Activated naive CD8-positive, alpha-beta T cell treated with anti-CD3 and anti-CD28 coated beads for 36 hours (primary cell): Measurements from ENCODE around the gene OXNAD1. TPM values are rescaled to one million over a fixed set of nuclear protein-coding genes. Genes with fewer than 3 reads are reported as not detected.
"Not testable (repeated sequence)": the region's sequence is repeated elsewhere in the genome, so short reads cannot be mapped to it uniquely, and the experiment has no call there.

ENCODE experiments used
- DNase-seq: peaks from one replicate; pipeline ENCODE4 v3.0.0; 2021
- H3K27ac Mint-ChIP-seq: one replicate; pipeline ENCODE4 v1.8.0; 2022; ENCODE audit warnings: mild to moderate bottlenecking, moderate library complexity, mixed read lengths
- H3K27me3 Mint-ChIP-seq: one replicate; pipeline ENCODE4 v1.8.0; 2022; ENCODE audit warnings: mild to moderate bottlenecking, mixed read lengths
- H3K36me3 Mint-ChIP-seq: one replicate; pipeline ENCODE4 v1.8.0; 2021; ENCODE audit warnings: mild to moderate bottlenecking, mixed read lengths
- H3K4me1 Mint-ChIP-seq: one replicate; pipeline ENCODE4 v1.8.0; 2021; ENCODE audit warnings: mixed read lengths
- H3K4me3 Mint-ChIP-seq: one replicate; pipeline ENCODE4 v1.8.0; 2022; ENCODE audit warnings: mild to moderate bottlenecking, moderate library complexity, mixed read lengths
- H3K9me3 Mint-ChIP-seq: one replicate; pipeline ENCODE4 v1.8.0; 2022; ENCODE audit warnings: mixed read lengths
- total RNA-seq, 2 experiments: library from RNA; stranded (reverse); gene quantifications; one replicate each; pipeline ENCODE4 v1.2.3, GENCODE V29; 2021

The OXNAD1 gene
- total RNA-seq, 2 experiments from 2014 or later: 37.9 to 41.8 TPM

DNA sequence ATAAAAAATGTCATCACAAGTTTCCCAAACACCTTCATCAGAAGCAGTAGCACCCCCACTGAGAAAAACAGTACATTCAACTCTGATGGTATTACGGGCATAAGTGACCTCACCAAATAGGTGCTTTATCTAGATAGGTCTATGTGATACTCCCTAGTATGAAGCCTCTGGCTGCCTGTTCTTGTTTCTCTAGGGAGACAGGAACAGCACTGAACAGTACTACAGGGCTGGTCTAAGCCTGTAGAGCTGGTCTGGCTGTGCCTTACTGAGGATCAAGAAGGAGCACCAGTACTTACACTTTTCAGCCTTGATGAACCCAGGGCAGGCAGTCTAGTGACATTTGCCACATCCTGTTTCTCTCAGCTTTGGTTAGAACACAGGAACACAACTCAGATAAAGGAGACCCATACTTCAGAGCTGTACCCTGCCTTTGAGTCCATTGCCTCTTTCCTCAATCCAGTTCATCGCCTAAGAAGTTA is 35.9 kb downstream of the OXNAD1 start:
- Mint-ChIP-seq H3K27ac (peak overlapping the region; percentile 96), H3K4me1 (peaks cover 94% of the 10 kb centered on the region), H3K27me3 (no peaks in the 10 kb centered on the region), H3K9me3 (no peaks in the 10 kb centered on the region), H3K4me3 (peak overlapping the region; percentile 81), H3K36me3 (peaks cover 83% of the 10 kb centered on the region)
- DNase-seq: peak; percentile 43

DNA sequence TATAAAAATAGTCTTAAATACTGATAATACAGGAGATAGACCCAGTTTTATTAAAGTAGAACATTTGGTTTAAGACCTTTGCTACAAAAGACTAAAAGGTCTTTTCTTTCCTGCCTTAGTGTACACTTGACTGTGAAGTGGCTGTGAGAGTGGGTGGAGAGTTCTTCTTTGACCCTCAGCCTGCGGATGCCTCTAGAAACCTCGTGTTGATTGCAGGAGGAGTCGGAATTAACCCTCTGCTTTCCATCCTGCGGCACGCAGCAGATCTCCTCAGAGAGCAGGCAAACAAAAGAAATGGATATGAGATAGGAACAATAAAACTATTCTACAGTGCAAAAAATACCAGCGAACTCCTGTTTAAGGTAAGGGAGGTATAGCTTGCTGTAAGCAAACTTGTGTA is 36.5 kb downstream of the OXNAD1 start:
- Mint-ChIP-seq H3K9me3 (no peaks in the 10 kb centered on the region), H3K36me3 (peaks cover 82% of the 10 kb centered on the region), H3K27ac (peak overlapping the region; percentile 96), H3K27me3 (no peaks in the 10 kb centered on the region), H3K4me3 (peak overlapping the region; percentile 81), H3K4me1 (peaks cover 94% of the 10 kb centered on the region)
- no peak for DNase-seq

DNA sequence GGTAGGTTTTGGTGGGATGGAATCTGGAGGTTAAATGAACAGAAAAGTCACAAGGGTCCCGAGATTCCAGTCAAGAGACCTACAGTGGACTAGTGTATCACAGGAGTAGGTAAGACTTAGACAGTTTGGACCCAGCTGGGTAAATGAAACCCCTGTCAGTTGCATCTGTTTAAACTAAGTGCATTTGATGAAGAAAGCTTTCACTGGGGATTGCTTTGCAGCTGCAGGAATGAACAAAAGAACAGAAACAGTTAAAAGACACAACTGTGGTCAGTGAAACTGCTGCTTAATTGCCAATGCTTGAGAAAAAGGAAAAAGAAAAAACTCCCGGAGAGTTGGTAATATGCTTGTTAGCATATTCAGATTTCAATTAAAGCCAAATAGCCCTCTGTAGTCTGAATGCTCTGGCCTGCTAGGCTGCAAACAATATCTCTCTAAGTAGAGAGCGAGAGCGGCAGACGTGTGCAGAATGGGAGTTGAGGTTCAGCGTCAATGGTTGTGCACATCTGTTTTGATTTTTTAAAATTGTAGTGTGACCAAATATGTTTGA is 37.1 kb downstream of the OXNAD1 start:
- no peaks in the 10 kb centered on the region for H3K27me3 Mint-ChIP-seq
- H3K4me3 Mint-ChIP-seq: peak overlapping the region; percentile 81
- peaks cover under 1% of the 10 kb centered on the region for H3K9me3 Mint-ChIP-seq
- peaks cover 82% of the 10 kb centered on the region for H3K36me3 Mint-ChIP-seq
- DNase-seq: no peak
- peaks cover 95% of the 10 kb centered on the region for H3K4me1 Mint-ChIP-seq
- peak overlapping the region; percentile 96 for H3K27ac Mint-ChIP-seq

DNA sequence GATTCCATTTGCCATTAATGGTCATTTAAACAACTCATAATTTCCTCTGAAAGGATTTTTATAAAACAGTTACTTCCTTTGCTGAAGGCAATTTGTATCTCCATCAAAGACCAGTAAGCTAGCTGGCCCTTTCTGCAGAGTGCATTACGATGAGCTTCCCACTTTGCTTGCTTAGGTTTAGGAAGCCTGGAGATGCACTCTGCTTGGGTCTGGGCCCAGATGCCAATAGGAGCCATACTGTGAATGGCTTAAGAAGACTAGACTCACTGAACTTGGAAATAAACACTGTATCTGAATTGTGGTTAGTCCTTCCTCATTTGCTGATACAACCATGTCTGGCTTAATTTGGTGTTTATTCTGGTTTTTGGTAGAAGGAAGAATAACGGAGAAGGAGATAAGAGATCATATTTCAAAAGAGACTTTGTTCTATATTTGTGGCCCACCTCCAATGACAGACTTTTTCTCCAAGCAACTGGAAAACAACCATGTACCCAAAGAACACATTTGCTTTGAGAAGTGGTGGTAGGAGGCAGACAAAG is 38.1 kb downstream of the OXNAD1 start:
- peak overlapping the region; percentile 96 for H3K27ac Mint-ChIP-seq
- no peak for DNase-seq
- H3K36me3 Mint-ChIP-seq: peaks cover 84% of the 10 kb centered on the region
- H3K9me3 Mint-ChIP-seq: peaks cover 3% of the 10 kb centered on the region
- H3K27me3 Mint-ChIP-seq: no peaks in the 10 kb centered on the region
- peaks cover 95% of the 10 kb centered on the region for H3K4me1 Mint-ChIP-seq
- peak overlapping the region; percentile 81 for H3K4me3 Mint-ChIP-seq

DNA sequence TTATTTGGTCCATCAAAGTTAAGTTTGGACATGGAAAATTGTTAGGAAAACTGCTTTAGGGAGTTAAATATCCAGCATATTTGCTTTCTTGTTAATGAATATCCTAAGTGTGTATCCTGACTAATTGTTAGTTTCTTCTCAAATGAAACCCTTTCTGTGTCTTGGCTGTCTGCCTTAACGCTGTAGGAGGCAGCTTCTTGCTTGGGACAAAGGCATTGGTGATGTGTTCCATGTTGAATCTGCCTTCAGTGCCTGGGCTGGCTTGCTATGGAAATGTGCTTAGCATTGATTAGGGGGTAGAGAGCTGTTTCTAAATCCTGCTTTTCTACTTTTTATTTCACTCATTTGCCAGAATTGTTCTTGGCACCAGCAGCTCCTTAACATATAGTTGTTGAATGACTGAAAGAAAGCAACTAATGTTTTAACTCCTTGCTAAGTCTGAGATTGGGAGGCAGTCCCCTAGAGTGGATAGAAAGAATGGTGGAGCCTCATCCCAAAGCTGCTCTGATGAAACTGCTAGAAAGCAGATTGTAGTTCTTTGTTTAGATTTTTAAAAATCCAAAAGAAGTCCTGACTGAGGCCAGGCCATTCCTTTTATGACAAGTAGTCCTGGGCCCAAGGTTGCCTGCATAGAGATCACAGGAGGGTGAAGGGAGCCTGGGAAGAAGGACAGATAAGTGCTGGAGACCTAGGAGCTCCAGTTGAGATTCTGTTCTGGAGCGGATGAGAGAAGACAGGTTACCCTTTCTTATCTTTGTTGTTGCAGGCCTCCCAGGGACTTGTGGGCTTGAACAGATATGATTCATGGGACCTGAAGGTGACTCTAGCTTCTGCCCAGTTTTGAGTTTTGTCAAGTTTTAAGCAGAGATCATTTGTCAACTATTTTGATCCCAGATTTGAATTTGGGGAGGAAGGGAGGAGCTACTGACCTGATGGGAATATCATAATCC is 39.3 kb downstream of the OXNAD1 start:
- Mint-ChIP-seq H3K4me1 (peaks cover 92% of the 10 kb centered on the region), H3K27me3 (no peaks in the 10 kb centered on the region), H3K4me3 (peak overlapping the region; percentile 52), H3K9me3 (peaks cover 6% of the 10 kb centered on the region), H3K27ac (peak overlapping the region; percentile 89), H3K36me3 (peaks cover 81% of the 10 kb centered on the region)
- no peak for DNase-seq

DNA sequence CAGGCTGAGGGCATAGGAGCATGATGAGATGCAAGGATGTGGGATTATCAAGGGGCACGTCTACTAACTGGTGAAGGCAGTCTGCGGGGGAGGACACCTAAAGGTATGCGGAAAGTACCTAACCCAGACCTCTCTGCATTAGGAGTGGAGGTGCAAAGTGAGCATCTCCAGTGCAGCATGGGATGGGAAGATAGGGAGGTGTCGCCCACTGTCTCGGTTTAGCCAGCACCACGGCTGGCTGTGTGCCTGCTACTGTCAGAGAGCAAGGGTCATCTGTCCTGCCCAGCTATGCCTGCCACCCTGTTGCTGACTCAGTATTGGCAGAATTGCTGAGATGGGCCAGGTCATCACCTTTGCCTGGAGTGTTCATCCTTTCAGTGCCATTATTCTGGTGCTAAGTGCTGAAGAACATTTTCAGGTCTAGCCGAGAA is 40.1 kb downstream of the OXNAD1 start:
- peaks cover 91% of the 10 kb centered on the region for H3K4me1 Mint-ChIP-seq
- DNase-seq: peak; percentile 58
- peaks cover 80% of the 10 kb centered on the region for H3K36me3 Mint-ChIP-seq
- H3K4me3 Mint-ChIP-seq: peak overlapping the region; percentile 52
- H3K27me3 Mint-ChIP-seq: no peaks in the 10 kb centered on the region
- H3K27ac Mint-ChIP-seq: peak overlapping the region; percentile 89
- peaks cover 6% of the 10 kb centered on the region for H3K9me3 Mint-ChIP-seq

DNA sequence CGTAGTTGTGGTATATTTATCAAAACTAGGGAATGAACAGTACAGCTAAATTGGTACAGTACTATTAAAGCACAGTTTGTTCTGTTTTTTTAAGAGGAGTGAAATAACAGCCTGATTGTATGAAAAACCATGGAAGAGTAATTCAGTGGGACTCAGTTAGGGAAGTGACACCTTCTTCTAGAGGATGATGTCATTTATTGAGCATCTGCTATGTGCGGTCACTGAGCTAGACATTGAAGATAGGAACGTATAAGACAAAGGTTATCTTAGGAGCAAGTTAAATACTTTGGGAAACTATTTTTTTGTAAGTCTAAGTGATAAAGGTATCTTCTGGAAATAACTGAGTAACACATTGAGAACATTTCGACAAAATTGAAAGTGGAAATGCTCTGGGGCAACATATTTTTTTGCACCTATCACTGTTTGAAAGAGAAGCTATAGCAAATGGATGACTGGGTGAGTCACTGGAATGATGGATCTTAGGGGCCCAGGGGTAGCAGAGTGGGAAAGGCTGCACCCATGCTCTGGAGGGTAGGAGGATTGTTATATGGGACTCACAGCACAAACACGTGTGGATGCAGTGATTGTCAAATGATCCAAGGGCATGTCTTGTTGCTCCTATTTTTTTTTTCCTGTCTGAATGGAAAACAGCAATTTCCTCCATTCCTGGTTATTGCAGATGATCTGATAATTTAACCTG is 43.0 kb downstream of the OXNAD1 start:
- Mint-ChIP-seq H3K9me3 (peaks cover 6% of the 10 kb centered on the region), H3K27ac (peak overlapping the region; percentile 89), H3K4me3 (peak overlapping the region; percentile 48), H3K27me3 (no peaks in the 10 kb centered on the region), H3K4me1 (peaks cover 84% of the 10 kb centered on the region), H3K36me3 (peaks cover 81% of the 10 kb centered on the region)
- no peak for DNase-seq

DNA sequence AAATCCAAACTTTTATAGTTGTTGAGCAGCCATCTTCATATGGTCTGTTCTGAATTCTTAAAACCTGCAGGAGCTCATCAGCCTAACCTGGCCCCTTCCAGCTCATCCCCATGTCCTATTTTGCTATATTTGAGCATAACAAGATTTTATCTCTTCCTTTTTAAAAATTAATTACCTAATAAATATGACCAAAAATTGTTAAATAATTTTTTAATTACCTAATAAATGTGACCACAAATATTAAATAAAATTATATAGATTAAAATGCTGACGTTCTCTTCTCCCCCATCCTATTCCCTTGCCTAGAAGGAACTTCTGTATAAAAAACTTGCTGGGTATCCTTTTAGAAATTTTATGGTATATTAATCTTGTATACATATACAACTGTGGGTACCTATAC is 43.7 kb downstream of the OXNAD1 start:
- Mint-ChIP-seq H3K27ac (peak overlapping the region; percentile 89), H3K36me3 (peaks cover 83% of the 10 kb centered on the region)
- no peak for DNase-seq

DNA sequence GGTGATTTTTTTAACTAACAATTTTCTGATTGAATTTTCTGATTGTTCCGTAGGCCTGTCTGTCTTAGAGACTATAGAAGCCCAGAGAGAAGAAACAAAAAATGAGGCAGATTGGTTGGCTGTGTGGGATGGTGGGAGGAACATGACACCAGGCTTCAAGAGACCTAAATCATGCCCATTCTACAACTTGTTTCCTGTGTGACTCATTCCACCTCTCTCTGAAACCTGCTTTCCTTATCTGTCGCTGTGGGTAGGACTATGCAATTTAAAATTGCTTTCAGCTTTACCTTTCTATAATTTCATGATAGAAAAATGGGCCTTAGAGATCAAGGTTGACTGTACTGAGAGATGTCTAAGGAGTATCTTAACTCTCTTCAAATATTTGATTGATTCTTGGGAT is 44.5 kb downstream of the OXNAD1 start:
- Mint-ChIP-seq H3K36me3 (peaks cover 85% of the 10 kb centered on the region), H3K9me3 (peaks cover 6% of the 10 kb centered on the region), H3K4me3 (peak overlapping the region; percentile 62), H3K27me3 (no peaks in the 10 kb centered on the region), H3K4me1 (peaks cover 87% of the 10 kb centered on the region), H3K27ac (peak overlapping the region; percentile 96)
- peak; percentile 52 for DNase-seq

More for the DNA sequence above, 43.7 kb downstream of the OXNAD1 start:
- Mint-ChIP-seq H3K9me3 (peaks cover 6% of the 10 kb centered on the region), H3K4me1 (peaks cover 86% of the 10 kb centered on the region), H3K27me3 (no peaks in the 10 kb centered on the region), H3K4me3 (no peak overlapping the region)

DNA sequence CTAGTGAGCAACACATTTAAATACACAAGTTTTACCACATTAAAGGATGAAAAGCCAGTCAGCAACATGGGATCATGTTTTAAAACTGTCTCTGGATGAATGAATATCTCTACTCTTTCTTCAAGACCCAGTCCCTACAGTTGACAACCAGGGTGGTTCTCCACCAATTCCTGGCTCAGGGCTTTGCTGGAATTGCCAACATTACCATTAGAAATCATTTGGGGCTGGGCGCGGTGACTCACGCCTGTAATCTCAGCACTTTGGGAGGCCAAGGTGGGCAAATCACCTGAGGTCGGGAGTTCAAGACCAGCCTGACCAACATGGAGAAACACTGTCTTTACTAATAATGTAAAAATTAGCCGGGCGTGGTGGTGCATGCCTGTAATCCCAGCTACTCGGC is 45.5 kb downstream of the OXNAD1 start:
- H3K36me3 Mint-ChIP-seq: peaks cover 85% of the 10 kb centered on the region
- not testable (repeated sequence) for DNase-seq, H3K27me3 Mint-ChIP-seq, H3K9me3 Mint-ChIP-seq
- H3K27ac Mint-ChIP-seq: peak overlapping the region; percentile 96
- H3K4me1 Mint-ChIP-seq: peaks cover 87% of the 10 kb centered on the region
- peak overlapping the region; percentile 29 for H3K4me3 Mint-ChIP-seq

DNA sequence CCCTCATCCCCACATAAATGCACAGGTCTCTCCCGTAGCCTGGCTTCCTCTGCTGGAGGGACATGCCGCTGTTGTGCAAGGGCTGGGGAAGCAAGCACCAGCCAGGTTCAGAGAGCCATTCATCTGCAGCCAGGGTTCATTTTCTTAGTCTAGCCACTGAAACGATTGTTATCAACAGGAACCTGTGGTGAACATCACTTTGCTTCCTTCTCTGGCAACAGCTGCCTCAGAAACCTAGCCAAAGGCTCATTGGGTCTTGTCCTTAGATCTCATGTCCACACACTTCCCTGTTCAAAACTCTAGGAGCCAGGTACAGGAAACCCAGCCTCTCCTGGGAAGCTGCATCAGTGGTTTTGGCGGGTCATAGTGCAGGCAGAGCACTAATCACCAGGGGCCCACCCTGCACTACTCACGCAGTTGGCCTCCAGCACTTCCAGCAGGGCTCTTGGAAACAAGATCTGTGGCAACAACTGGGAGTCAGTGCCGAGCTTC is 47.0 kb downstream of the OXNAD1 start:
- H3K9me3 Mint-ChIP-seq: peaks cover 6% of the 10 kb centered on the region
- H3K4me3 Mint-ChIP-seq: peak overlapping the region; percentile 60
- H3K27ac Mint-ChIP-seq: peak overlapping the region; percentile 93
- peaks cover 87% of the 10 kb centered on the region for H3K4me1 Mint-ChIP-seq
- no peaks in the 10 kb centered on the region for H3K27me3 Mint-ChIP-seq
- peak; percentile 34 for DNase-seq
- peaks cover 86% of the 10 kb centered on the region for H3K36me3 Mint-ChIP-seq

DNA sequence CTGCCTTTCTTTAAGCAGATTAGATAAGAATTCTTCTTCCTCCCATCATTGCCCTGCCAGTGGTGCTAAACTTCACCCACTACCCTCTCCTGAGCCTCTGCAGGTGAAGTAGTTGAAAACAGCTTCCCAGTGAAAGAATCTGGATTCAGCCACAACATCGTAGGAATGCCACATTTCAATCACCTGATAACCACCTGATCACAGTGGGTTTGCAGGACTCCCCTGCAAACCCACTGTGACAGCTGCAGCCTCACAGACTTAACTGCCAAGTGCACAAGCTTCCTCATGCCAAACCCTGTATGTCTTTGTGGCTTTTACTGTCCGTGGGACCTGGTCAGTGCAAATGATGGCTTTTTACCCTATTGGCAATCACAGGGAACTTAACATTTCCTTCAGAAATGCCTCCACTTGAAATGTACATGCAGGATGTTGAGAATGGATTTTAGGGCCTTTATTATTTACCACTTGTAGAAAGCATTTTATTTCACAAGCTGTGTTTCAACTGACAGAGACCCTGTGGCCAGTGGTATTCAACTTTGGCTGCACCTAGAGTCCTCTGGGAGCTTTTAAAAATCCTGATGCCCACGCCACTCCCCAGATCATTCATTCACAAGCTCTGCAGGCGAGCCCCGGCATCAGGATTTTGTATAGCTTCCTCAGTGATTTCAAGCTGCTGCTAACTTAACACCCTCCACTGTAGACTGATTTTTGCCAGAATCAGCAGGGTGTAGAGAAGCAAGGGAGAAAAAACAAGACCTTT is 49.1 kb downstream of the OXNAD1 start:
- Mint-ChIP-seq H3K27ac (peak overlapping the region; percentile 97), H3K4me1 (peaks cover 88% of the 10 kb centered on the region), H3K4me3 (no peak overlapping the region), H3K9me3 (no peaks in the 10 kb centered on the region), H3K36me3 (peaks cover 86% of the 10 kb centered on the region), H3K27me3 (no peaks in the 10 kb centered on the region)
- DNase-seq: no peak

DNA sequence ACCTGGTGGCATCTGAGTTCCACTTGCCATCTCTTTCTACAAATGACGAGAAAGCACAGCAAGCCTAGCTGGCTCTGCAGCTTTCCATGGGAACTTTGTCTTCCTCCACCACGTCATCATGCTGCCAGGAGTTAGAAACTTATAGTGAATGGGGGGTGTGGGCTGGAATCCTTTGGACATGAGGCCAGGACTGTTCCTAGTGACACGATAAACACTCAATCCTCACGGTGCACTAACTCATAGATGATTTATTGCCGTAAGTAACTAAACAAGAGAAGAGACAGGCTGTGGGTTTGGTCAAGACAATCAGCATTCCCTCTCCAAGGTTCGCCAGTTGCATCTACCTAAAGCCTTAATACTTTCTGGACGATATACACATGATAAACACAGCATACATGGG is 50.6 kb downstream of the OXNAD1 start:
- DNase-seq: no peak
- H3K9me3 Mint-ChIP-seq: no peaks in the 10 kb centered on the region
- H3K27ac Mint-ChIP-seq: peak overlapping the region; percentile 97
- H3K36me3 Mint-ChIP-seq: peaks cover 89% of the 10 kb centered on the region
- H3K27me3 Mint-ChIP-seq: no peaks in the 10 kb centered on the region
- no peak overlapping the region for H3K4me3 Mint-ChIP-seq
- peaks cover 88% of the 10 kb centered on the region for H3K4me1 Mint-ChIP-seq

DNA sequence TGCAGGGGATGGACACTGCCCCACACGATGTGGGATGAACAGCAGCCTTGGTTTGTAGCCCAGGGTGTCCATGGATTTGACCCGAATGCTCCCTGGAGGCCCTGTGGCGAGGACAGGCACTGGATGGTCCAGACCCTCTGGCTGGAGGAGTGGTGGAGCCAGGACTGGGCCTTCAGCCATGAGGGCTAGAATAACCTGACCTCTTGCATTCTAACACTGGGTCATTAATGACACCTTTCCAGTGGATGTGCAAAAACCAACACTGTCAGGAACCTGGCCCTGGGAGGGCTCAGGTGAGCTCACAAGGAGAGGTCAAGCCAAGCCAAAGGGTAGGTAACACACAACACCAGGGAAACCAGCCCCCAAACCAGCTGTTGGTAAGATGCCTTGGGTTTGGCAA is 51.4 kb downstream of the OXNAD1 start:
- Mint-ChIP-seq H3K9me3 (no peaks in the 10 kb centered on the region), H3K4me3 (no peak overlapping the region), H3K36me3 (peaks cover 91% of the 10 kb centered on the region), H3K27ac (peak overlapping the region; percentile 97), H3K4me1 (peaks cover 91% of the 10 kb centered on the region), H3K27me3 (no peaks in the 10 kb centered on the region)
- no peak for DNase-seq
